Measurements from ENCODE around the gene ASB15. TPM values are rescaled to one million over a fixed set of nuclear protein-coding genes. Genes with fewer than 3 reads are reported as not detected.

The ASB15 gene
- polyA plus RNA-seq, 2 of the 4 experiments (the other 2 are of a cell fraction), result not detected

DNA sequence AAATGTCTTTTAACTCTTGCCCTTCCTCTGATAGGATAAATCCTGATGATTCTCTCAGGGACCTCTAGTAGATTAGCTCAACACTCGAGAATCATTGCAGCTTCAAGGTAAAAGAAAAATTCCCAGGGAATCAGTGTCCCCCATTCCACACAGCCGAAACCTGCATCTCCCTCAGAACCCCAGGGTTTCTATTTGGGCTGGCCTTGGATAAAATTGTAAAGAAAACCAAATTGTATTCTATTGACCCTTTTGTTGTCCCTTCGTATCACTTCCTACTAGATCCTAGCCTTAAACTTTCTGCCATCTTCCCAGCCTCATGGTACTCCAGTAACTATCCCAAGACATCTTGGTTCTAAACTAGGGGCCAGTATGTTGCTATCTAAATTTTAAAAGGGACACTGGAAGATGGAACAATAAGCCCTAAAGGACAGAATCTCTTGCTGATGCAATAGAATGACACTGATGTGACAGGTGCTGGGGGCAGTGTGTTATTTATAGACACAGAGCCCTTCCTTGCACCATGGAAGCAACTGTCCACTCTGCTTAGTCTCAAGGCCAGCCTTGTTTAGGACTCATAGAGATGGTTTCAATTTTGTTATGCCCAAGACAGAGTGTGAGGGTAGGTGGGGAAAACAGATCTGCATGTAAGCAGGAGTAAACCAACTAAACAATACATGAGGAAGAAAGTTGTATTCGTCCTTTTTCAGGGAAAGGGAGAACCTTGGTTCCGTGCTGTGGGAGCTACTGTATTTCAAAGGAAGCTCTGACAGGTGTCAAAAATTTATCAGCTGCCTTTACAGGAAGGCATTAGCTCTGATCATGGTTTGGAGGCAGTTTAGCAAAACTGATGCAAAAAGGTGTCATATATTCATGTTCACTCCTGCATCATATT, 7.6 kb downstream of the ASB15 start:
- Histone ChIP-seq H3K4me1 (no peaks in the 10 kb centered on the region), H3K9me3 (0 out of 3 replicates have a peak, but pooled peaks cover 3% of the 10 kb centered on the region), H3K4me2 (no peak overlapping the region), H3K4me3 (no peak overlapping the region), H3K27ac (no peak overlapping the region)
- POLR2A ChIA-PET, result no interaction called here
- DNase-seq (ENCODE audit: low read depth in 1 of 2, low spot score in 1 of 2) (no peak), ATAC-seq (0 out of 6 replicates have a peak, but pooled peaks of 1 of the 2 experiments have one; percentile 34), FAIRE-seq (no peak)
- CTCF ChIA-PET, result no interaction called here
- 34% methylated on average over 5 of the region's 5 CpGs for WGBS (ENCODE audit: missing lambda C conversion rate)
- TF ChIP-seq TP53 (CRISPR knock-in tag; IDR thresholded peaks at IDR 0.05), result no peak
- no peak for TF ChIP-seq EHMT2 (IDR thresholded peaks at IDR 0.05; ENCODE audit: low read depth)
- TF ChIP-seq NR3C1 (IDR thresholded peaks at IDR 0.05), result no peak
- TF ChIP-seq CBX8 (IDR thresholded peaks at IDR 0.05), result no peak
- TF ChIP-seq MYC (IDR thresholded peaks at IDR 0.05; ENCODE audit: borderline replicate concordance, low read length), result no peak

DNA sequence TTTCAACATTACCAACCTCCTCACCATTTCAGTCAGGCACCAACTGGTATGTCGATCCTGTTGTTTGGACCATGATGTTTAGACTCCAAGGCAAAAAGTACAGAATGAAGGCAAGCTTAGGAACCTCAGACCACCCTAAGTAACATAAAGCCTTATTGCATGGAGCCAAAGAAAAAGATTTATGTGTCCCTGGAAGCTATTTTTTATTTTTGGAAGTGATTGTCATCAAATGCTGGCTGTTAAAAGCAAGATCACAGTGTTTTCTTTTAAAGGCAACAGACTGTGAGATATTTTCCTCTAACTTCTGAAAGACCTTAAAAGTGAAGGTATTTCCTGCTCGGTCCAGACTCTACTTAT, 8.2 kb downstream of the ASB15 start:
- Histone ChIP-seq H3K4me2 (no peak overlapping the region), H3K27ac (no peak overlapping the region), H3K4me3 (no peak overlapping the region), H3K4me1 (no peaks in the 10 kb centered on the region), H3K9me3 (0 out of 3 replicates have a peak, but pooled peaks cover 3% of the 10 kb centered on the region)
- ATAC-seq, result no peak
- no peak for DNase-seq (ENCODE audit: low read depth in 1 of 2, low spot score in 1 of 2)
- CTCF ChIA-PET, result no interaction called here
- TF ChIP-seq EHF (CRISPR knock-in tag; IDR thresholded peaks at IDR 0.05) (no peak), POLR2A (IDR thresholded peaks at IDR 0.05; ENCODE audit: low read length) (no peak), NPAS2 (CRISPR knock-in tag; IDR thresholded peaks at IDR 0.05; ENCODE audit: borderline replicate concordance) (no peak), RFX5 (IDR thresholded peaks at IDR 0.05) (no peak), ZNF302 (CRISPR knock-in tag; IDR thresholded peaks at IDR 0.05) (no peak), NR3C1 (IDR thresholded peaks at IDR 0.05) (no peak), EP300 (IDR thresholded peaks at IDR 0.05) (no peak), USF2 (IDR thresholded peaks at IDR 0.05) (no peak), HOXA7 (CRISPR knock-in tag; IDR thresholded peaks at IDR 0.05) (no peak), BHLHE40 (IDR thresholded peaks at IDR 0.05; ENCODE audit: low read depth, low read length) (no peak), MYC (IDR thresholded peaks at IDR 0.05; ENCODE audit: borderline replicate concordance, low read length) (no peak), CBX8 (IDR thresholded peaks at IDR 0.05) (no peak), NFE2L2 (conservative IDR thresholded peaks at IDR 0.05; ENCODE audit: low read length) (no peak), PHF8 (IDR thresholded peaks at IDR 0.05; ENCODE audit: borderline replicate concordance, low read depth) (no peak)
- TF ChIP-seq, protein P1, sequence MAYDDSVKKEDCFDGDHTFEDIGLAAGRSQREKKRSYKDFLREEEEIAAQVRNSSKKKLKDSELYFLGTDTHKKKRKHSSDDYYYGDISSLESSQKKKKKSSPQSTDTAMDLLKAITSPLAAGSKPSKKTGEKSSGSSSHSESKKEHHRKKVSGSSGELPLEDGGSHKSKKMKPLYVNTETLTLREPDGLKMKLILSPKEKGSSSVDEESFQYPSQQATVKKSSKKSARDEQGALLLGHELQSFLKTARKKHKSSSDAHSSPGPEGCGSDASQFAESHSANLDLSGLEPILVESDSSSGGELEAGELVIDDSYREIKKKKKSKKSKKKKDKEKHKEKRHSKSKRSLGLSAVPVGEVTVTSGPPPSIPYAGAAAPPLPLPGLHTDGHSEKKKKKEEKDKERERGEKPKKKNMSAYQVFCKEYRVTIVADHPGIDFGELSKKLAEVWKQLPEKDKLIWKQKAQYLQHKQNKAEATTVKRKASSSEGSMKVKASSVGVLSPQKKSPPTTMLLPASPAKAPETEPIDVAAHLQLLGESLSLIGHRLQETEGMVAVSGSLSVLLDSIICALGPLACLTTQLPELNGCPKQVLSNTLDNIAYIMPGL (CRISPR knock-in tag; IDR thresholded peaks at IDR 0.05; ENCODE audit: borderline replicate concordance), result no peak
- TF ChIP-seq, protein P2, sequence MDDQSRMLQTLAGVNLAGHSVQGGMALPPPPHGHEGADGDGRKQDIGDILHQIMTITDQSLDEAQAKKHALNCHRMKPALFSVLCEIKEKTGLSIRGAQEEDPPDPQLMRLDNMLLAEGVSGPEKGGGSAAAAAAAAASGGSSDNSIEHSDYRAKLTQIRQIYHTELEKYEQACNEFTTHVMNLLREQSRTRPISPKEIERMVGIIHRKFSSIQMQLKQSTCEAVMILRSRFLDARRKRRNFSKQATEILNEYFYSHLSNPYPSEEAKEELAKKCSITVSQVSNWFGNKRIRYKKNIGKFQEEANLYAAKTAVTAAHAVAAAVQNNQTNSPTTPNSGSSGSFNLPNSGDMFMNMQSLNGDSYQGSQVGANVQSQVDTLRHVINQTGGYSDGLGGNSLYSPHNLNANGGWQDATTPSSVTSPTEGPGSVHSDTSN (IDR thresholded peaks at IDR 0.05), result no peak
- TF ChIP-seq, protein P3, sequence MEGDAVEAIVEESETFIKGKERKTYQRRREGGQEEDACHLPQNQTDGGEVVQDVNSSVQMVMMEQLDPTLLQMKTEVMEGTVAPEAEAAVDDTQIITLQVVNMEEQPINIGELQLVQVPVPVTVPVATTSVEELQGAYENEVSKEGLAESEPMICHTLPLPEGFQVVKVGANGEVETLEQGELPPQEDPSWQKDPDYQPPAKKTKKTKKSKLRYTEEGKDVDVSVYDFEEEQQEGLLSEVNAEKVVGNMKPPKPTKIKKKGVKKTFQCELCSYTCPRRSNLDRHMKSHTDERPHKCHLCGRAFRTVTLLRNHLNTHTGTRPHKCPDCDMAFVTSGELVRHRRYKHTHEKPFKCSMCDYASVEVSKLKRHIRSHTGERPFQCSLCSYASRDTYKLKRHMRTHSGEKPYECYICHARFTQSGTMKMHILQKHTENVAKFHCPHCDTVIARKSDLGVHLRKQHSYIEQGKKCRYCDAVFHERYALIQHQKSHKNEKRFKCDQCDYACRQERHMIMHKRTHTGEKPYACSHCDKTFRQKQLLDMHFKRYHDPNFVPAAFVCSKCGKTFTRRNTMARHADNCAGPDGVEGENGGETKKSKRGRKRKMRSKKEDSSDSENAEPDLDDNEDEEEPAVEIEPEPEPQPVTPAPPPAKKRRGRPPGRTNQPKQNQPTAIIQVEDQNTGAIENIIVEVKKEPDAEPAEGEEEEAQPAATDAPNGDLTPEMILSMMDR (IDR thresholded peaks at IDR 0.05), result no peak
- peak; percentile 13 for FAIRE-seq
- WGBS (ENCODE audit: missing lambda C conversion rate), result 23% methylated on average over 2 of the region's 2 CpGs
- POLR2A ChIA-PET, result no interaction called here

All from A549 (cell line).